ENCODE results near the gene MPRIP. TPM values are rescaled to one million over a fixed set of nuclear protein-coding genes. Genes with fewer than 3 reads are reported as not detected.

The MPRIP gene
- total and polyA plus RNA-seq, 2 donors (not counting 3 experiments of a cell fraction or from before 2014, with no cell fraction given): 94.6 to 246 TPM

- Histone ChIP-seq H3K9me1 (replicated peaks; ENCODE audit: control insufficient read depth, extremely low read depth, insufficient read depth, low read length) (no peaks in the 10 kb centered on the region), H3K4me3 (replicated peaks in 1 of 3; ENCODE audit: insufficient read depth in 1 of 3, low read depth in 1 of 3, low read length in 3 of 3) (no peak overlapping the region), H4K20me1 (replicated peaks; ENCODE audit: control insufficient read depth, extremely low read depth, insufficient read depth, low read length) (no peaks in the 10 kb centered on the region), H2AFZ (ENCODE audit: low read depth, low read length) (no peak overlapping the region), H3K36me3 (ENCODE audit: control insufficient read depth in 2 of 2, extremely low read depth in 1 of 2, insufficient read depth in 2 of 2, low read length in 2 of 2) (peaks cover 11 to 47% of the 10 kb centered on the region in 2 experiments), H3K27me3 (ENCODE audit: control insufficient read depth in 2 of 2, insufficient read depth in 2 of 2, low read length in 2 of 2) (no peaks in the 10 kb centered on the region), H3K27ac (ENCODE audit: insufficient read depth, low read depth, low read length) (no peak overlapping the region), H3K9me3 (replicated peaks; ENCODE audit: control insufficient read depth, insufficient read depth, low read length) (no peaks in the 10 kb centered on the region), H3K4me1 (ENCODE audit: control insufficient read depth, extremely low read depth, insufficient read depth, low read length) (no peaks in the 10 kb centered on the region), H3K79me2 (ENCODE audit: control insufficient read depth, insufficient read depth, low read length) (peaks cover 7% of the 10 kb centered on the region), H3K4me2 (ENCODE audit: insufficient read depth, low read length) (no peak overlapping the region), H3K9ac (replicated peaks; ENCODE audit: extremely low read depth, insufficient read depth, low read length) (no peak overlapping the region)
- ChIA-PET CTCF (interaction anchor here (0.7 to 3.1 kb wide), 3 partner anchors 8 to 11 kb away, joined by 3 to 15 read pairs (median 4); no protein-coding TSS in a partner anchor), POLR2A (no interaction called here)
- FAIRE-seq (no peak), DNase-seq (ENCODE audit: low read depth, low spot score) (no peak)
- no peak for TF ChIP-seq POLR2A (IDR thresholded peaks at IDR 0.05; ENCODE audit: low read depth, low read length)
- no peak for TF ChIP-seq EZH2 (IDR thresholded peaks at IDR 0.05; ENCODE audit: borderline replicate concordance, low read depth, low read length, severe bottlenecking)
- TF ChIP-seq JUN (IDR thresholded peaks at IDR 0.05; ENCODE audit: borderline replicate concordance, insufficient read depth, insufficient read length, low read depth): no peak
- no peak for TF ChIP-seq MYC (IDR thresholded peaks at IDR 0.05; ENCODE audit: low read depth, low read length)
- TF ChIP-seq FOS (IDR thresholded peaks at IDR 0.05; ENCODE audit: borderline replicate concordance, insufficient read depth, low read length): no peak
- TF ChIP-seq MAX (IDR thresholded peaks at IDR 0.05; ENCODE audit: insufficient read depth, insufficient read length): no peak
- TF ChIP-seq GATA2 (IDR thresholded peaks at IDR 0.05; ENCODE audit: insufficient read depth, insufficient read length, low read depth, low read length): no peak
- TF ChIP-seq CTCF (IDR thresholded peaks at IDR 0.05; ENCODE audit: extremely low read depth in 1 of 2, insufficient read depth in 1 of 2, low read depth in 1 of 2, low read length in 2 of 2): no peak
- no peak for TF ChIP-seq POLR2AphosphoS5 (IDR thresholded peaks at IDR 0.05; ENCODE audit: insufficient read depth, low read depth, low read length)
- BruUV-seq (replicated peaks): no TSS peak
- dilution Hi-C loops (cut with MboI; ENCODE audit: extremely low pct_ligation_motif_present, low sequenced_read_pairs) (no loop called here), intact Hi-C loops (cut with micrococcal nuclease) (no loop called here)
These were observed 88.0 kb downstream of the MPRIP start for GRCh38 chr17:17130077-17130844.

Measured in endothelial cell of umbilical vein (primary cell).